K562 (cell line): ENCODE data around the gene OSBPL3. TPM values are rescaled to one million over a fixed set of nuclear protein-coding genes. Genes with fewer than 3 reads are reported as not detected.

Experiments used
- CSDE1 ChIP-seq, 2 experiments: fragments of 450-650 bp; IDR thresholded peaks; 2 replicates each; pipeline ENCODE4 v1.6.1; 2016; ENCODE audit warnings: mild to moderate bottlenecking in 1 of 2
- JUND ChIP-seq, 2 experiments: IDR thresholded peaks; 2 replicates in 1 of 2; 3 replicates in 1 of 2; pipeline ENCODE4 v1.6.1; 2011; ENCODE audit warnings: borderline replicate concordance in 2 of 2, low read depth in 2 of 2, low read length in 2 of 2, improper control_type of control experiment in 1 of 2, missing biosample characterization in 1 of 2, missing genetic modification characterization in 1 of 2, missing genetic modification reagents in 1 of 2
- MEIS2 ChIP-seq: fragments of 450-650 bp; IDR thresholded peaks from 2 replicates; pipeline ENCODE4 v1.6.1; 2014; ENCODE audit warnings: mild to moderate bottlenecking; ENCODE audit not compliant: partially characterized antibody
- POLR3G ChIP-seq: IDR thresholded peaks from 2 replicates; pipeline ENCODE4 v1.6.1; 2011; ENCODE audit not compliant: insufficient read length, insufficient replicate concordance; ENCODE audit errors: extremely low read depth
- RBM25 ChIP-seq: fragments of 200-400 bp; formaldehyde crosslinking; IDR thresholded peaks from 2 replicates; pipeline ENCODE4 v1.6.1; 2018; ENCODE audit warnings: low read length, low read depth, moderate library complexity; ENCODE audit not compliant: severe bottlenecking
- SAP30 ChIP-seq: fragments of 200-600 bp; sonication (generic); IDR thresholded peaks from 2 replicates; pipeline ENCODE4 v1.6.1; 2012; ENCODE audit warnings: borderline replicate concordance, low read depth, mild to moderate bottlenecking, moderate library complexity, low read length, control low read depth, inconsistent platforms; ENCODE audit not compliant: insufficient read depth, poor library complexity, severe bottlenecking
- SMARCA4 ChIP-seq: fragments of 450-650 bp; IDR thresholded peaks from 2 replicates; pipeline ENCODE4 v1.6.1; 2016
- ZNF561 ChIP-seq: fragments of 450-650 bp; formaldehyde crosslinking; conservative IDR thresholded peaks from 2 replicates; pipeline ENCODE4 v1.4.0; 2020; ENCODE audit warnings: mild to moderate bottlenecking, moderate library complexity
- polyA plus RNA-seq, 8 experiments: library from polyadenylated mRNA; depleted of rRNA in 4 of 8; stranded (reverse) in 5 of 8; unstranded in 3 of 8; fragments of >200 nt; fragmentation: Nextera tagmentation in 2 of 8; fragmentation: Illumina TruSeq in 1 of 8; extraction: Ambion mirVana in 2 of 8; extraction: Trizol in 1 of 8; gene quantifications; 2 replicates each; pipeline versions ENCODE4 v1.2.1 to v1.2.3, GENCODE V29; 2011 to 2014; ENCODE audit warnings: inconsistent platforms in 1 of 8, missing spikeins in 1 of 8
- total RNA-seq, 7 experiments: library from RNA; depleted of rRNA in 6 of 7; stranded (reverse); fragments of >200 nt in 6 of 7; fragmentation: Illumina TruSeq in 2 of 7; extraction: Trizol in 2 of 7; gene quantifications; 2 replicates each; pipeline versions ENCODE4 v1.2.1 to v1.2.3, GENCODE V29; 2011 to 2021; ENCODE audit warnings: low replicate concordance in 1 of 7
- TF ChIP-seq, protein P1 (sequence below): fragments of 450-650 bp; formaldehyde crosslinking; IDR thresholded peaks from 2 replicates; pipeline ENCODE4 v1.4.0; 2022; ENCODE audit warnings: missing genetic modification characterization
- TF ChIP-seq, protein P2 (sequence below): fragments of 250-450 bp; sonication (Bioruptor Pico); IDR thresholded peaks from 2 replicates; pipeline ENCODE4 v1.4.0; 2020

Gene OSBPL3
- total and polyA plus RNA-seq, 9 of the 15 experiments (the other 6 are each of a cell fraction or from before 2014, with no cell fraction given) = 4.8 to 37.2 (median 26.5) TPM

DNA sequence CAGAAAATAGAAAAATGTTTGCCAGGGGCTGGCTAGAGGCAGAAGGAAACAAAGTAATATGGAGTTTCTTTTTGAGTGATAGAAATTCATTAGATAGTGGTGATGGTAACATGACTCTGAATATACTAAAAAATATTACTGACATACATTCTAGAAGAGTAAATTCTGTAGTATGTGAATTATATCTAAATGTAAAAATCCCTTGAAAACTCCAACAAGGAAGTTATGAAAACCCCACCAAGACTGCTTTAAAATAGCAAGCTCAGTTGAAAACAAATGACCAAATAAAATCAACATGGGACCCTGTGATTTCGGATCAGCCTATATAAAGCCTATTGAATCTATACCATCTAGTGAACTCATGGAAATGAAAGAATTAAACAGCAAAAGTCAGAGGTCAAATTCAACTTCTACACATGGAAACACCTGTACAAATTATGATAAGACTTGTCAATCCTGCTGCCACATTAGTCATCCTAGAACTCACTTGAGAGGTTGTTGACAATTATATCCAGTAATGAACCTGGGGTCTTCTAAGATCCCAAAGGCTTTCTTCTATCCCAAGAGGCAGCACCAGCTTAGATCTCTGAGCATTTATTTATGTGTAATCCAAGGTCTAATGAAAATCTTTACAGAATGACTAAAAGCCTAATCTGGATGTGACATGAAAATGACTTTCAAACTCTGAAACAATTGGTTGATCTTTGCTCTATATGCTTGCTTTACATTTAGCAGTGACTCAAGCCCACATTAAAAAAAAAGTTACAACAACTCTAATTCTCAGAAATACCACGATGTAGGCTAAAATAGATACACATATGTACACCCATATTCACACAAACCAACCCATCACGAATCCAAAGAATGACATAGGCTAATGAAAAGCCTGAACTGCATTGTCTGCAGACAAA lies 59.3 kb downstream of the OSBPL3 start (continued):
- TF ChIP-seq, protein P1, sequence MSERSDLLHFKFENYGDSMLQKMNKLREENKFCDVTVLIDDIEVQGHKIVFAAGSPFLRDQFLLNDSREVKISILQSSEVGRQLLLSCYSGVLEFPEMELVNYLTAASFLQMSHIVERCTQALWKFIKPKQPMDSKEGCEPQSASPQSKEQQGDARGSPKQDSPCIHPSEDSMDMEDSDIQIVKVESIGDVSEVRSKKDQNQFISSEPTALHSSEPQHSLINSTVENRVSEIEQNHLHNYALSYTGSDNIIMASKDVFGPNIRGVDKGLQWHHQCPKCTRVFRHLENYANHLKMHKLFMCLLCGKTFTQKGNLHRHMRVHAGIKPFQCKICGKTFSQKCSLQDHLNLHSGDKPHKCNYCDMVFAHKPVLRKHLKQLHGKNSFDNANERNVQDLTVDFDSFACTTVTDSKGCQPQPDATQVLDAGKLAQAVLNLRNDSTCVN = no peak
- TF ChIP-seq, protein P2, sequence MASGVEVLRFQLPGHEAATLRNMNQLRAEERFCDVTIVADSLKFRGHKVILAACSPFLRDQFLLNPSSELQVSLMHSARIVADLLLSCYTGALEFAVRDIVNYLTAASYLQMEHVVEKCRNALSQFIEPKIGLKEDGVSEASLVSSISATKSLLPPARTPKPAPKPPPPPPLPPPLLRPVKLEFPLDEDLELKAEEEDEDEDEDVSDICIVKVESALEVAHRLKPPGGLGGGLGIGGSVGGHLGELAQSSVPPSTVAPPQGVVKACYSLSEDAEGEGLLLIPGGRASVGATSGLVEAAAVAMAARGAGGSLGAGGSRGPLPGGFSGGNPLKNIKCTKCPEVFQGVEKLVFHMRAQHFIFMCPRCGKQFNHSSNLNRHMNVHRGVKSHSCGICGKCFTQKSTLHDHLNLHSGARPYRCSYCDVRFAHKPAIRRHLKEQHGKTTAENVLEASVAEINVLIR (CRISPR knock-in tag) = no peak
- TF ChIP-seq JUND (IDR thresholded peaks at IDR 0.05; ENCODE audit: borderline replicate concordance, low read depth, low read length) (peak; percentile 63; the same call in 1 of the 2 replicates), JUND (tag; IDR thresholded peaks at IDR 0.05; ENCODE audit: borderline replicate concordance, low read depth, low read length) (no peak; the same call in 2 of the 3 replicates), ZNF561 (CRISPR knock-in tag) (no peak), SAP30 (no peak), CSDE1 (IDR thresholded peaks at IDR 0.05) (no peak), SMARCA4 (peak; percentile 42; the same call in 1 of the 2 replicates), POLR3G (no peak), RBM25 (no peak), MEIS2 (peak; percentile 90)
